ENCODE data around the gene RELN.

DNA sequence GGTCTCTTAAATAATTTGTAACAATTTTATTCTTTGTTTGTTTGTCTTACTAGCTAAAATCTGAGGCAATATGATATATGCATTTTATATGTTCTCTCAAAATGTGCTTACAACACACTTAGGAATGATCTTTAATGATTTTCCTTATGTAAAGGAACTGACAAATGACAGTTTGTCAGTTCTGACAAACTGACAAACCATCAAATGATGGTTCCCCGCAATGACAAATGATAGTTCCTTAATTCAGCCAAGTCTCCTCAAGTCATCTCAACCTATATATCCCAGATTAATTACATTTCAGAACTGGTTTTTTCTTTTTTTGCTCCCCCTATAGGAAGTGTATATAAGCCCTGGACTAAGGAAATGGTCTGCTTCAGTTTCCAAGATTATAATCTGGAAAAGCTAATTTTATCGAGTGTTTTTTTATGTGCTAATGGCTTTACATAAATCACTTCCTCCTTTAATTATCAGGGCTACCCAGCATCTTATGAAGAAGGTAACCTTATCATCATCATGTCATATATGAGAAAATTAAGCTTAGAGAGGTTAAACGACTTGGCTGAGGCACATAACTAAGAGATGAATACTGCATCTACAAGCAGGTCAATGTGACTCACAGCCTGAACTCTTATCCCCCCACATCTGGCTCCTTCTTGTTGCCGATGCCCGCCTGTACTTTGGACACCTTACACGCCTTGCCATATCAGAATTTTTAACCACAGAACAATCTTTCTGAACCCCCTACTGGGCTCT, 75.1 kb downstream of the RELN start:
- TF ChIP-seq, protein P1, sequence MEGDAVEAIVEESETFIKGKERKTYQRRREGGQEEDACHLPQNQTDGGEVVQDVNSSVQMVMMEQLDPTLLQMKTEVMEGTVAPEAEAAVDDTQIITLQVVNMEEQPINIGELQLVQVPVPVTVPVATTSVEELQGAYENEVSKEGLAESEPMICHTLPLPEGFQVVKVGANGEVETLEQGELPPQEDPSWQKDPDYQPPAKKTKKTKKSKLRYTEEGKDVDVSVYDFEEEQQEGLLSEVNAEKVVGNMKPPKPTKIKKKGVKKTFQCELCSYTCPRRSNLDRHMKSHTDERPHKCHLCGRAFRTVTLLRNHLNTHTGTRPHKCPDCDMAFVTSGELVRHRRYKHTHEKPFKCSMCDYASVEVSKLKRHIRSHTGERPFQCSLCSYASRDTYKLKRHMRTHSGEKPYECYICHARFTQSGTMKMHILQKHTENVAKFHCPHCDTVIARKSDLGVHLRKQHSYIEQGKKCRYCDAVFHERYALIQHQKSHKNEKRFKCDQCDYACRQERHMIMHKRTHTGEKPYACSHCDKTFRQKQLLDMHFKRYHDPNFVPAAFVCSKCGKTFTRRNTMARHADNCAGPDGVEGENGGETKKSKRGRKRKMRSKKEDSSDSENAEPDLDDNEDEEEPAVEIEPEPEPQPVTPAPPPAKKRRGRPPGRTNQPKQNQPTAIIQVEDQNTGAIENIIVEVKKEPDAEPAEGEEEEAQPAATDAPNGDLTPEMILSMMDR (optimal IDR thresholded peaks at IDR 0.05 in 1 of 3, IDR thresholded peaks at IDR 0.05 in 1 of 3, conservative IDR thresholded peaks at IDR 0.05 in 1 of 3; ENCODE audit: extremely low read depth in 1 of 3, insufficient read depth in 2 of 3, low read length in 3 of 3): no peak
- TF ChIP-seq EZH2 (IDR thresholded peaks at IDR 0.05; ENCODE audit: low read length): no peak

Measured in keratinocyte (primary cell).